C4-2B (cell line): Measurements from ENCODE around the gene MC3R.
"Not testable (repeated sequence)": the region's sequence is repeated elsewhere in the genome, so short reads cannot be mapped to it uniquely, and the experiment has no call there.

ENCODE experiments used
- H3K27ac ChIP-seq: fragments of 450-650 bp; 2 replicates; pipeline ENCODE4 v1.5.1; 2017
- ZFX ChIP-seq: fragments of 450-650 bp; IDR thresholded peaks from 2 replicates; pipeline ENCODE4 v1.6.1; 2017
- TF ChIP-seq, protein P1 (sequence below): fragments of 450-650 bp; conservative IDR thresholded peaks from 2 replicates; pipeline ENCODE4 v1.5.1; 2017; ENCODE audit warnings: mild to moderate bottlenecking

MC3R gene

GRCh38 chr20:56211051-56211450 lies 37.5 kb upstream of the MC3R start:
- no peak for TF ChIP-seq ZFX
- TF ChIP-seq, protein P1, sequence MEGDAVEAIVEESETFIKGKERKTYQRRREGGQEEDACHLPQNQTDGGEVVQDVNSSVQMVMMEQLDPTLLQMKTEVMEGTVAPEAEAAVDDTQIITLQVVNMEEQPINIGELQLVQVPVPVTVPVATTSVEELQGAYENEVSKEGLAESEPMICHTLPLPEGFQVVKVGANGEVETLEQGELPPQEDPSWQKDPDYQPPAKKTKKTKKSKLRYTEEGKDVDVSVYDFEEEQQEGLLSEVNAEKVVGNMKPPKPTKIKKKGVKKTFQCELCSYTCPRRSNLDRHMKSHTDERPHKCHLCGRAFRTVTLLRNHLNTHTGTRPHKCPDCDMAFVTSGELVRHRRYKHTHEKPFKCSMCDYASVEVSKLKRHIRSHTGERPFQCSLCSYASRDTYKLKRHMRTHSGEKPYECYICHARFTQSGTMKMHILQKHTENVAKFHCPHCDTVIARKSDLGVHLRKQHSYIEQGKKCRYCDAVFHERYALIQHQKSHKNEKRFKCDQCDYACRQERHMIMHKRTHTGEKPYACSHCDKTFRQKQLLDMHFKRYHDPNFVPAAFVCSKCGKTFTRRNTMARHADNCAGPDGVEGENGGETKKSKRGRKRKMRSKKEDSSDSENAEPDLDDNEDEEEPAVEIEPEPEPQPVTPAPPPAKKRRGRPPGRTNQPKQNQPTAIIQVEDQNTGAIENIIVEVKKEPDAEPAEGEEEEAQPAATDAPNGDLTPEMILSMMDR = no peak

DNA sequence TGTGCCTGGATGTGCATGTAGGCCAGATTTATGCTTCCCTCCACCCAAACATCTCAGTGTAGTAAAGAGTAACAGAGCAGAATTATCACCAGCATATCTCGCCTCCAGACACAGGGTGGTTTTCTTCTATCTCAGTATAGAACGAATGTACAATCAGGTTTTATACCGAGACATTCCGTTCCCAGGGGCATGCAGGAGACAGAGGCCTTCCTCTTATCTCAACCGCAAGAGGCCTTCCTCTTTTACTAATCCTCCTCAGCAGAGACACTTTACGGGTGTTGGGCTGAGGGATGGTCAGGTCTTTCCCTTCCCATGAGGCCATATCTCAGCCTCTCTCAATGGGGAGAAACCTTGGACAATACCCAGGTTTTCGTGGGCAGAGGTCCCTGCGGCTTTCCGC lies 36.4 kb upstream of the MC3R start:
- TF ChIP-seq, protein P1 = no peak
- TF ChIP-seq ZFX = no peak
- no peak overlapping the region for H3K27ac ChIP-seq

More at GRCh38 chr20:56211051-56211450, 37.5 kb upstream of the MC3R start:
- H3K27ac ChIP-seq = no peak overlapping the region

- TF ChIP-seq, protein P1 = no peak
- no peak for TF ChIP-seq ZFX
- no peak overlapping the region for H3K27ac ChIP-seq
Observed at GRCh38 chr20:56213321-56213720, 35.2 kb upstream of the MC3R start.

DNA sequence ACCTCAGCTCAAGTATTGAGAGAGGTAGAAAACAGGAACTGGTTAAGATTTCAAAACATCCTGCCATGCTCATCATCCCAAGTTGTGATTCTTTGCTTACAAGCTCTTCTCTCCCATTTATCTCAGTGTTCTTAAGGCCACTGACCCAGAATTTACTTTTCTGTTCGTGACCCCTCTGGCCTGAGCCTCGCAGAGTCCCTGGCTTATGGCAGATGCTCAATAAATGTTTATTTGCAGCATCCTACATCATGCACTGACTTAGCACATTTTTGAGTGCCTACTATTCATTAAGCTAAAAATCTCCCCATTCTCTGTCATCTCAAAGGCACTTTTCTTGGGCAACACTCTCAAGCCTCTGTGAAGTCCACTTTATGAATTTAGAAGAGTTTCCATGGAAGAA lies 33.4 kb upstream of the MC3R start:
- no peak overlapping the region for H3K27ac ChIP-seq
- TF ChIP-seq, protein P1 = no peak
- no peak for TF ChIP-seq ZFX

- H3K27ac ChIP-seq = no peak overlapping the region
- TF ChIP-seq, protein P1 = no peak
- TF ChIP-seq ZFX = no peak
Observed at GRCh38 chr20:56217829-56218228, 30.7 kb upstream of the MC3R start.

- not testable (repeated sequence) for H3K27ac ChIP-seq
Observed at GRCh38 chr20:56221186-56221585, 27.3 kb upstream of the MC3R start.

GRCh38 chr20:56222201-56222600 lies 26.3 kb upstream of the MC3R start:
- TF ChIP-seq, protein P1 = no peak
- TF ChIP-seq ZFX = no peak
- no peak overlapping the region for H3K27ac ChIP-seq

- H3K27ac ChIP-seq = no peak overlapping the region
- no peak for TF ChIP-seq ZFX
- TF ChIP-seq, protein P1 = no peak
Observed at GRCh38 chr20:56222945-56223344, 25.6 kb upstream of the MC3R start.
